Erythroblast (primary cell): Measurements from ENCODE around the gene OR6B1.
A peak's percentile ranks its signal among the peaks of the same experiment; 100 is the strongest.

ENCODE experiments used
- DNase-seq, 2 experiments: peaks; one replicate each; lab custom pipeline; 2025; lab: John Stamatoyannopoulos, UW
- GATA1 ChIP-seq: IDR thresholded peaks from 2 replicates; pipeline ENCODE4 v1.6.1; 2011; ENCODE audit warnings: low read depth, mild to moderate bottlenecking, control low read depth, low read length, moderate library complexity
- POLR2A ChIP-seq: IDR thresholded peaks from 2 replicates; pipeline ENCODE4 v1.6.1; 2011; ENCODE audit warnings: mild to moderate bottlenecking, low read length

The OR6B1 gene

DNA sequence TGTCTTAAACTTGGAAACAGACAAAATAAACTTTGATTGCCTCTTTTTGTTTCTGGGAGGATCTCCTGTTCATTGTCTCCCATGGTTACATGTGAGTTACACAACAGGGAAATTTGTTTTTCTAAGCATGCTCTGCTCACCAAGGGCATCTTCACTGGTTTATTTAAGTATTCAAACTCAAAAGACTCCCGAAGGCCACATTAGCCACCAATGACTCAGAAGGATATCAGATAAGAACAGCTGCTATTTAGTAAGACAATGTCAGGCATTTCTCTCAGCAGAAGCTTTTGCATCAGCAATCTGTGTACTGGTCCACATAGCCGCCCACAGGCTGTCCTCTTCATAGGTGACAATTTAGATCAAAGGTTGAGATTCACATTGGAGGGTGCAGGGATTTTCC is 19.3 kb downstream of the OR6B1 start:
- TF ChIP-seq POLR2A (no peak), GATA1 (no peak)
- DNase-seq: no peak

- DNase-seq: no peak
- TF ChIP-seq GATA1 (no peak), POLR2A (no peak)
Observed at GRCh38 chr7:144020340-144020739, 20.2 kb downstream of the OR6B1 start.

GRCh38 chr7:144022169-144022568 is 22.0 kb downstream of the OR6B1 start:
- TF ChIP-seq POLR2A (no peak), GATA1 (no peak)
- no peak for DNase-seq

- no peak for DNase-seq
- TF ChIP-seq GATA1 (no peak), POLR2A (no peak)
Observed at GRCh38 chr7:144023171-144023827, 23.2 kb downstream of the OR6B1 start.

GRCh38 chr7:144024213-144024612 is 24.1 kb downstream of the OR6B1 start:
- TF ChIP-seq POLR2A (no peak), GATA1 (no peak)
- no peak for DNase-seq

DNA sequence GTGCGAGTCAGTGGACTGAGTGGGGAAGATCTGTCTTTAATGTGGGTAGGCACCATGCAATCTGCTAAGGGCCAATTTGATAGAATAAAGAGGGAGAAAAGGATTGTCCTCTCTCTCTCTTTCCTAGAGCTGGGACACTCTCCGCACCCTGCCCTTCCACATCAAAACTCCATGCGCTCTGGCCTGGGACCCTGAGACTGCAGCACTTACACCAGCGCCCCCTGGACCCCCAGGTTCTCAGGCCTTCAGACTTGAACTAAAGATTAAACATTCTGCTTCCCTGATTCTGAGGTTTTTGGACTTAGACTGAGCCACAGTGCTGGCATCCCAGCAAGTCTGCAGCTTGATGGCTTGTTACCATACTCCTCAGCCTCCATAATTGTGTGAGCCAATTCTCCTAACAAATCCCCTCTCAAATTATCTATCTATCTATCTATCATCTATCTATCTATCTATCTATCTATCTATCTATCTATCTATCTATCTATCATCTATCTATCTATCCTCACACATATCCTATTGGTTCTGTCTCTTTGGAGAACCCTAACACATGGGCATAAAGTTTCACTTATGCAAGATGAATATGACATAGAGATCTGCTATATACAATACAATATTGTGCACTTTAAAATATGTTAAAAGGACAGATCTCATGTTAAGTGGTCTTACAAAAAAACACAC is 26.2 kb downstream of the OR6B1 start:
- no peak for DNase-seq
- no peak for TF ChIP-seq POLR2A
- TF ChIP-seq GATA1: no peak

- DNase-seq: peak in 1 of 2 experiments; percentile 2
- TF ChIP-seq POLR2A: no peak
- no peak for TF ChIP-seq GATA1
Observed at GRCh38 chr7:144027070-144027469, 26.9 kb downstream of the OR6B1 start.

- TF ChIP-seq GATA1 (no peak), POLR2A (no peak)
Observed at GRCh38 chr7:144027974-144028373, 27.9 kb downstream of the OR6B1 start.

GRCh38 chr7:144028547-144028946 is 28.4 kb downstream of the OR6B1 start:
- DNase-seq: no peak
- TF ChIP-seq GATA1 (no peak), POLR2A (no peak)

More at GRCh38 chr7:144027974-144028373, 27.9 kb downstream of the OR6B1 start:
- no peak for DNase-seq

DNA sequence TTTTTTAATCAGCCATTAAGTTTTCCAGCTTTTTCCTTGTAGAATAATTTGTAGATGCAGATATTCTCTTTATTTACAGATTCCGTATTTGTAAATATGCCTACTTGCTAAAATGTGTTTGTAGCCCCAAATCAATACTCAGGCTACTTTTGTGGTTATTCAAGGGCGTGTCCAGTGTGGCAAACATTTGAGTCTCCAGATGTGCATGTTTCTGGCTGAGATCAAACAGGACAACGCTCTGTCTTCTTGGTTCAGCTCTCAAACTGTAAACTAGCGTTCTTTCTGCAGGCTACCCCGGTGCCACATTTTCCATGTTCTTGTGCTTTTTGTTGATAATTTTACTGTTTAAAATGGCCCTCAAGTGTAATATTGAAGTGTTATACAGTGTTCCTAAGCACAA is 32.4 kb downstream of the OR6B1 start:
- TF ChIP-seq POLR2A (no peak), GATA1 (no peak)
- no peak for DNase-seq

GRCh38 chr7:144032985-144033709 is 33.0 kb downstream of the OR6B1 start:
- no peak for TF ChIP-seq POLR2A
- no peak for TF ChIP-seq GATA1
- DNase-seq: no peak

DNA sequence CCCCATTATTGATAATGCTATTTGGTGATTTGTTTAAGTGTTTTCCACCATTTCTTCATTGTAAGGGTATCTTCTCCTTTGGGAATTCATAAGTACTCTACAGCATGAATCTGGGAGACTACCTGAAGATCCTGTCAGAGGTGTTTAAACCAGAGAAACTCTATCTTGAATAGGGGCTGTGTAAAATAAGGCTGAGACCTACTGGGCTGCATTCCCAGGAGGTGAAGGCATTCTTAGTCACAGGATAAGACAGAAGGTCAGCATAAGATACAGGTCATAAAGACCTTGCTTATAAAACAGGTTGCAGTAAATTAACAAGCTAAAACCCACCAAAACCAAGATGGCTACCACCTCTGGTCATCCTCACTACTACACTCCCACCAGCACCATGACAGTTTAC is 35.3 kb downstream of the OR6B1 start:
- no peak for DNase-seq
- TF ChIP-seq GATA1: no peak
- TF ChIP-seq POLR2A: no peak

- DNase-seq: no peak
- TF ChIP-seq GATA1: no peak
- no peak for TF ChIP-seq POLR2A
Observed at GRCh38 chr7:144036302-144036885, 36.3 kb downstream of the OR6B1 start.

DNA sequence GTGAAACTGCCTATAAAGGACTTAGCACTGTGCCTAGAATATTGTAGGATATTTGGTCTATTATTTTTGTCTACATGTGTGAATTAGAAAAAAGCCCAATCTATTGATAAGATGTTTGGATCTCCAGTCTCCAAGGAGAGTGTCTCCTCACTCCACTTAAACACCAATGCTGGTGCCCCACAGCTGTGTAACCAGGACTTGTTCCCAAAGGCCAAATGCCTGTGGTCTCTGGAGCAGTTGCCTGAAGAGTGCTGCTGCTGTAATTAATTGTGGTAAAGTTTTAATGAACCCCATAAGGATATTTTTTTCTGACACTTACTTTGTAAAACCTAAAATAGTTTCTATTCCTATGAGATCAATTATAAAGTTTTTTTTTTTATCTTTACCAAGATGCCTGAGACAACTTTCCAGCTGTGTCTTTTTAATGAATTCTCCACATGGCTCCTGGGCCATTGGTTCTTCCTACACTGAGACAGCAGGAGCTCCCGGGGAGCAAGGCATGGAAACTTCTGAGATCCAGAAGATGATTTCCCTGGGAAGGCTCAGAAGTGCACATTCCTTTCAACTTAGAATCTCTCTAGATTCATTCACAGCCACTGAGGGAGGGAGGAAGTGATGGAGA is 37.4 kb downstream of the OR6B1 start:
- TF ChIP-seq GATA1 (no peak), POLR2A (no peak)
- no peak for DNase-seq
